Nephron (organoid): ENCODE data around the gene CBX8.

Experiments
- H3K27ac Mint-ChIP-seq, 3 experiments: 2 replicates each; pipeline ENCODE4 v1.8.0; 2020; ENCODE audit warnings: mixed read lengths in 3 of 3, mild to moderate bottlenecking in 2 of 3, moderate library complexity in 1 of 3
- H3K27me3 Mint-ChIP-seq: 2 replicates; pipeline ENCODE4 v1.8.0; 2021; ENCODE audit warnings: low read depth, mild to moderate bottlenecking, moderate library complexity, mixed read lengths
- H3K36me3 Mint-ChIP-seq: 2 replicates; pipeline ENCODE4 v1.8.0; 2020; ENCODE audit warnings: low read depth, mixed read lengths
- H3K4me1 Mint-ChIP-seq: 2 replicates; pipeline ENCODE4 v1.8.0; 2020; ENCODE audit warnings: mixed read lengths
- H3K4me3 Mint-ChIP-seq, 3 experiments: 2 replicates each; pipeline ENCODE4 v1.8.0; 2020; ENCODE audit warnings: mild to moderate bottlenecking in 3 of 3, mixed read lengths in 3 of 3, moderate library complexity in 2 of 3
- H3K9me3 Mint-ChIP-seq: 2 replicates; pipeline ENCODE4 v1.8.0; 2020; ENCODE audit warnings: mixed read lengths
- TF ChIP-seq, protein P1 (sequence below), 3 experiments: fragments of 200-600 bp; sonication (generic); IDR thresholded peaks; one replicate each; pipeline ENCODE4 v1.5.0; 2021; ENCODE audit warnings: antibody characterized with exemption in 3 of 3; ENCODE audit not compliant: unreplicated experiment in 3 of 3

The CBX8 gene

DNA sequence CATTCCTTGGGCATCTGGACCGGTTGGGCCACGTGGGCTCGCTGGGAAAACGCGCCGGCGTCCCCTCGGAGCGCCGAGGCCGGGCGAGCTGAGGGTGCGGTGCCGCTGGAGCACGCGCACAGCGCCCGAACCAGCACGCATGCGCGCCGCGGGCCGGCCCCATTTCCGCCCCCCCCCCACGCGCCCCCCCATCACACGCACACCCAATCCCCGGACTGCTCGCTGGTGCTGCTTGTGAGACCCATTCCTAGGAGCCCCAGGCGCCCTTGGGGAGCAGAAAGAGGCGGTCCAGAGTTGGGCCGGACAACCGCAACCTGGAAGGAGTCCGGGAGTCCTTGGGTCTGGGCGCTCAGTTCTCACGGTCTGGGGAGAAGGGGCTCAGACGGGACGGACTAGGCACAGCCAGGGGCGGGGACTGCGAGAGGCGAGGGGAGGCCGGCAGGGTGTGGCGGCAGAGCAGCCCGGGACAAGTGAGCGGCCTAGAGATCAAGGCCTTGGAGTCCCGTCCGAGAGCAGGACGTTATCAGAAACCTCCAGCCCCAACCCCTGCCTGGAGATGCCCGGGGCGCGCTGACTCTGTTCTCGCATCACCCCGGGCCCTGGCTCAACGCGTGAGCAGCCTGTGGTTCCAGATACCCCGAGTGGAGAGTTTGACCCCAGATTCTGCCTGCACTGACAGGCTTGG is 6.0 kb upstream of the CBX8 start:
- Mint-ChIP-seq H3K36me3 (no peaks in the 10 kb centered on the region), H3K27me3 (peaks cover 97% of the 10 kb centered on the region), H3K27ac (no peak overlapping the region), H3K4me1 (peaks cover 36% of the 10 kb centered on the region), H3K4me3 (no peak overlapping the region), H3K9me3 (no peaks in the 10 kb centered on the region)
- TF ChIP-seq, protein P1, sequence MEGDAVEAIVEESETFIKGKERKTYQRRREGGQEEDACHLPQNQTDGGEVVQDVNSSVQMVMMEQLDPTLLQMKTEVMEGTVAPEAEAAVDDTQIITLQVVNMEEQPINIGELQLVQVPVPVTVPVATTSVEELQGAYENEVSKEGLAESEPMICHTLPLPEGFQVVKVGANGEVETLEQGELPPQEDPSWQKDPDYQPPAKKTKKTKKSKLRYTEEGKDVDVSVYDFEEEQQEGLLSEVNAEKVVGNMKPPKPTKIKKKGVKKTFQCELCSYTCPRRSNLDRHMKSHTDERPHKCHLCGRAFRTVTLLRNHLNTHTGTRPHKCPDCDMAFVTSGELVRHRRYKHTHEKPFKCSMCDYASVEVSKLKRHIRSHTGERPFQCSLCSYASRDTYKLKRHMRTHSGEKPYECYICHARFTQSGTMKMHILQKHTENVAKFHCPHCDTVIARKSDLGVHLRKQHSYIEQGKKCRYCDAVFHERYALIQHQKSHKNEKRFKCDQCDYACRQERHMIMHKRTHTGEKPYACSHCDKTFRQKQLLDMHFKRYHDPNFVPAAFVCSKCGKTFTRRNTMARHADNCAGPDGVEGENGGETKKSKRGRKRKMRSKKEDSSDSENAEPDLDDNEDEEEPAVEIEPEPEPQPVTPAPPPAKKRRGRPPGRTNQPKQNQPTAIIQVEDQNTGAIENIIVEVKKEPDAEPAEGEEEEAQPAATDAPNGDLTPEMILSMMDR (IDR thresholded peaks at IDR 0.05; ENCODE audit: unreplicated experiment in 3 of 3): no peak

DNA sequence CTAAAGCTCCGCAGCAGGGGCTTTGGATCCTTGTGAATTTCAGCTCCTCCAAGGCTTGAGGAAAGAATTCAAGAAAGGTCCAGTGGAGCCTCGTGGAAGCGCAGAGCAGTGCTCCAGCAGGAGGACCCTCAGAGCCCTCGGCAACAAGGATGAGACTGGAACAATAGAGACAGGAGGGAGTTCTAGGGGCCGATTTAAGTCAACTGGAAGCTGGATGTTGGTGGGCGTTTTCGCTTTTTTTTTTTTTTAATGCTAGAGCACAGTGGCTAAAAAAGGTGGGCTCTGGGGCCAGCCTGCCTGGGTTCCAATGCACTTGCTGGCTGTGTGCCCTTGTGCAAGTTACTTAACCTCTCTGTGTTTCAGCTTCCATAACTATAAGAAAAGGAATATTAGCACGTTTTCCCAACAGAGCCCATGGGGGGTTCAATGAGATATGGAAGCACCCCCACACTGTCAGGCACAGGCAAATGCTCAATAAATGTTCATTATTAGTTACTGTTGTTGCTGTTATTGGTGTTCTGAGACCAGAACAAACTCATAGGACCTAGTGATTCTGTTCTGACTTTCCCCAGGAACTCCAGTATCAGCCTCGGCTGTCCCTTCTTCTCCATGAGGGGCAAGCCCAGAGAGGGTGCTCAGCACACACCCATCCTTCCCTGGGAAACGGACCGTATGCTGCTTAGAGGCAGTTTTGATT is 5.3 kb upstream of the CBX8 start:
- Mint-ChIP-seq H3K9me3 (no peaks in the 10 kb centered on the region), H3K4me3 (peak overlapping the region; percentile 37 to 69 (median 64)), H3K4me1 (peaks cover 36% of the 10 kb centered on the region), H3K36me3 (no peaks in the 10 kb centered on the region), H3K27ac (no peak overlapping the region), H3K27me3 (peaks cover 90% of the 10 kb centered on the region)
- TF ChIP-seq, protein P1 (IDR thresholded peaks at IDR 0.05; ENCODE audit: unreplicated experiment in 3 of 3): no peak

DNA sequence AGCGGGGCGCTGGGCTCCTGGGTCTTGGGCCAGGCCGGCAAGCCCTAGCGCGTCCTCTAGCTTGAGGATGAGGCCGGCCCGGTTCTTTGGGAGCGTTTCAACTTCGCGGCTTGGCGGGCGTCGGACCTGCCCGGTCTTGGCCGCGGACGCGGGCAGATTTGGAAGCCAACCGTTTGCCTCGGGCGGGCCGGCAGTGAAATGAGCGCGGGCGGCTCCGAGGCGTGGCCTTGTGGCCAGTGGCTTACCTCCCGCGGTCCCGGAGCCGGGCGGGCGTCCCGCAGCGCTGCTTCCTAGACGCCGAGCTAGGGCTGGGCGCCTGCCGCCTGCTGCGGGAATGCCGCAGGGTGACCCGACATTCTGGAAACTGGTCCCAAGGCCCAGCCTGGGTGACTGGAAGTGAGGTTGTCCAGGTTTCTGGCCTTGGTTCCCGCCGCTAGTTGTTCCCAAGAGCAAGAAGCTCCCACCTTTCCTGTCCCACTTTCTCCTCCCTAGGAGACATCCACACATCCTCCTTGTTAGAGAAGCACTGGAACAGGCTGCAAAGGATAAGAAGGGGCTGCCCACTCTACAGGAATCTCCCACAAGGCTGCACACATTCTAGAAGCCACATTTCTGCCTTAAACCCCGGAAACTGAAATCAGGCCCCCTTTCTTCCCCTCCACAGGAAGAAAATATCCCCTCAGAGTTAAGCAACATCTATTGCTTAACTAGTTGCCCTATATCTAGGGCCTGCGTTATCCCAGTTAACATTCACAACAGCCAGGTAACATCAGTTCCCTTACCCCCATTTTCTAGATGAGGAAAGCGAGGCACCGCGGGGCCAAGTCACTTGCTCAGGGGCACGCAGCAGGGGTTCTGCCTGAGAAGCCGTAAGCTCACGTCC is 4.5 kb upstream of the CBX8 start:
- H3K36me3 Mint-ChIP-seq: no peaks in the 10 kb centered on the region
- H3K4me3 Mint-ChIP-seq: peak overlapping the region in 2 of 3 experiments; percentile 44 to 64
- no peak overlapping the region for H3K27ac Mint-ChIP-seq
- TF ChIP-seq, protein P1 (IDR thresholded peaks at IDR 0.05; ENCODE audit: unreplicated experiment in 3 of 3): no peak
- H3K27me3 Mint-ChIP-seq: peaks cover 87% of the 10 kb centered on the region
- no peaks in the 10 kb centered on the region for H3K9me3 Mint-ChIP-seq
- peaks cover 37% of the 10 kb centered on the region for H3K4me1 Mint-ChIP-seq

DNA sequence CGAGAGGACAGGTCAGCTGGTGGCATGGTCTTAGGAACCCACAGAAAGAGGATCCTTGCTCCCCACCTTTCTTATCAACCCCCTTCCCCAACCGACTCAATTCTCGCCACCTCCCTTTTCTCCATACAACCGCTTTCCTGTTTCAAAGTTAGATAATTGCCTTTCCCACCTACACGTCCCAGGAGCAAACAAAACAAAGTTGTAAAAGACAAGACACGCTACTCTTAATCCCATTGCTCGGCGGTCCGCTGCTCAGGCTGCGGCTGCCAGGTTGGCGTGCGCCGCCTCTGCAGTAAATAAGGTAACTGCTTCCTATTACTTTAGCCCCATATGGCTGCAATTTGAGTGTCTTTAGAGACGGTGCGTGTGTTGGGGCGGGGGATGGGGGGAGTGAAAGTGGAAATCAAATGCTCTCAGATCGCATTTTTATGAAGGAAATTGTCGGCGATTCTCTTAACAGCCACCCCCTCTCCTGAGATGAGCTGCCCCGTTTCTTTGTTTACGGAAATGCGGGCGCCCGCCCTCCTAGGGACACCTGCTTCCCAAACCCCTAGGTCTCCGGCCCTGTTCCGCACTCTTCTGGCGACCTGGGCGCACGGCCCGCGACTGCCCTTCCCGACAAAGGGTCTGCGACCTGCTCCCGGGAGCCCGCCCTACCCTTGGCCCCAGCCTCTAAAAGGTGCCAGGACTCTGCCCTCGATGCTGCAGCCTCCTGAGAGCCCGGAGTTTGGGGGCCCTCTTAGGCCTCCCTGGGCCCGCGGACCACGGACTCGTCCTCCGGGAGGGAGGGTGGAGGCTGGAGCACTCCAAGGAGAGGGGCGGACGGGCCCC is 3.7 kb upstream of the CBX8 start:
- TF ChIP-seq, protein P1 (IDR thresholded peaks at IDR 0.05; ENCODE audit: unreplicated experiment in 3 of 3): no peak
- Mint-ChIP-seq H3K4me3 (peak overlapping the region; percentile 78 to 91 (median 85)), H3K27ac (peak overlapping the region; percentile 46 to 86 (median 65)), H3K9me3 (no peaks in the 10 kb centered on the region), H3K27me3 (peaks cover 83% of the 10 kb centered on the region), H3K36me3 (no peaks in the 10 kb centered on the region), H3K4me1 (peaks cover 46% of the 10 kb centered on the region)

DNA sequence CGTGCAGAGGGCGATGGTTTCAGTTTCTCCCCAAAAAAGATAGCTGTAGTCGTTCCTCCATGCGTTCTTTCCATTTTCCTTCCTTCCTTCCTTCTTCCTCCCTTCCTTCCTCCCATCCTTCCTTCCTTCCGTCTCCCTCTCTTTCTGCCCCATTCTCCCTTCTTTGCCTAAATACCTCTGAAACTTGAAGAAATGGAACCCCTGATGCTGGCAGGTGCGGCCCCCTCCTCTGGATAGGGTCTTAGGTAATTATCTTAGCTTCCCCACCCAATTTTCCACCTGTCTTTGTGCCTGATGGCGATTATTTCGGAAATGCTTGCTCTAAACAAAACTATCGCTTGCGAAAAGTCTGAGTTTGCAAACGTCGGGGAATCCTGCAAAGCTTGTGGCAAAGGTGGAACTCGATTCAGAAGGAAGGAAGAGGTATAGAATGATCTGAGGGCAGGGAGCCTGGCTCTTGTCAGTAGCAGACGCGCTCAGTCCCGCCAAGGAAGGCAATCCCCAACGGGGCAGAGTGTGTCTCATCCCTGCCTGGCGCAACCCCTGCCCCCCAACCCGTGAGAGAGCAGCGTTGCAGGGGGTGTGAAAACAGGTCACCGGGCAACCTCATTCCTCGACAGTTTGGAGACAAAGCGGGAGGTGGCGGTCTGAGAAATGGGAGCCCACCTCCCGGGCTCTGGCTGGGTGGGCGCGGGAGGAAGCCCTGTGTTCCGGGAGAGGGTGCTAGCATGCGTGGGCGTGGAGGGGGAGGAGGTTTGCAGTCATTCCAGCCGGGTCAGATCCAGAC is 2.9 kb upstream of the CBX8 start:
- Mint-ChIP-seq H3K27me3 (peaks cover 76% of the 10 kb centered on the region), H3K4me1 (peaks cover 42% of the 10 kb centered on the region), H3K4me3 (peak overlapping the region; percentile 68 to 85 (median 77)), H3K36me3 (no peaks in the 10 kb centered on the region), H3K27ac (peak overlapping the region; percentile 65 to 77 (median 76)), H3K9me3 (no peaks in the 10 kb centered on the region)
- TF ChIP-seq, protein P1 (IDR thresholded peaks at IDR 0.05; ENCODE audit: unreplicated experiment in 3 of 3): no peak
